HepG2 (cell line): ENCODE results near the gene NCLN. TPM values are rescaled to one million over a fixed set of nuclear protein-coding genes. Genes with fewer than 3 reads are reported as not detected.

ENCODE experiments used
- GFI1 ChIP-seq: sonication (generic); formaldehyde crosslinking; IDR thresholded peaks from 2 replicates; pipeline ENCODE4 v1.5.0; 2020; ENCODE audit warnings: missing genetic modification reagents, mild to moderate bottlenecking, borderline replicate concordance
- RBFOX2 ChIP-seq: fragments of 200-400 bp; formaldehyde crosslinking; IDR thresholded peaks from 2 replicates; pipeline ENCODE4 v1.6.1; 2017; ENCODE audit warnings: low read depth, mild to moderate bottlenecking, low read length
- SP140L ChIP-seq: sonication (generic); formaldehyde crosslinking; IDR thresholded peaks from 2 replicates; pipeline ENCODE4 v1.4.0; 2020; ENCODE audit warnings: missing genetic modification reagents, borderline replicate concordance
- TBX2 ChIP-seq: sonication (generic); formaldehyde crosslinking; IDR thresholded peaks from 2 replicates; pipeline ENCODE4 v1.5.0; 2020; ENCODE audit warnings: missing genetic modification reagents, mild to moderate bottlenecking, borderline replicate concordance
- ZC3H13 ChIP-seq: sonication (generic); formaldehyde crosslinking; IDR thresholded peaks from 2 replicates; pipeline ENCODE4 v1.8.1; 2023; ENCODE audit warnings: mild to moderate bottlenecking, missing genetic modification reagents, moderate library complexity
- ZNF547 ChIP-seq: sonication (generic); formaldehyde crosslinking; IDR thresholded peaks from 2 replicates; pipeline ENCODE4 v1.5.1; 2020; ENCODE audit warnings: mild to moderate bottlenecking, missing genetic modification reagents
- ZNF562 ChIP-seq: sonication (generic); formaldehyde crosslinking; IDR thresholded peaks from 2 replicates; pipeline ENCODE4 v1.8.0; 2022; ENCODE audit warnings: missing genetic modification reagents, borderline replicate concordance
- ZNF614 ChIP-seq: IDR thresholded peaks from 2 replicates; pipeline ENCODE4 v1.6.1; 2018; ENCODE audit warnings: missing biosample characterization, missing genetic modification reagents, inconsistent platforms, borderline replicate concordance
- polyA plus RNA-seq, 8 experiments: library from polyadenylated mRNA; depleted of rRNA in 3 of 8; stranded (reverse) in 7 of 8; unstranded in 1 of 8; fragments of >200 nt; fragmentation: Illumina TruSeq in 4 of 8; extraction: Trizol in 4 of 8; gene quantifications; 2 replicates each; pipeline versions ENCODE4 v1.2.1 to v1.2.3, GENCODE V29; 2011 to 2016; ENCODE audit warnings: low read depth in 4 of 8, missing spikeins in 1 of 8, mixed read lengths in 1 of 8; ENCODE audit not compliant: insufficient read depth in 1 of 8
- total RNA-seq, 5 experiments: library from RNA; depleted of rRNA; stranded (reverse); fragments of >200 nt; fragmentation: Illumina TruSeq; extraction: Trizol; gene quantifications; 2 replicates each; pipeline ENCODE4 v1.2.3, GENCODE V29; 2016; ENCODE audit warnings: low read depth in 1 of 5
- TF ChIP-seq, protein P1 (sequence below): sonication (generic); formaldehyde crosslinking; IDR thresholded peaks from 2 replicates; pipeline ENCODE4 v1.5.1; 2020; ENCODE audit warnings: mild to moderate bottlenecking, missing genetic modification reagents, borderline replicate concordance
- TF ChIP-seq, protein P2 (sequence below), 2 experiments: fragments of 450-650 bp in 1 of 2; sonication (generic) in 1 of 2; formaldehyde crosslinking; IDR thresholded peaks; 2 replicates each; pipeline versions ENCODE4 v1.5.0 to v1.8.0; 2020 to 2022; ENCODE audit warnings: mild to moderate bottlenecking in 1 of 2, missing genetic modification reagents in 1 of 2
- TF ChIP-seq, protein P3 (sequence below): sonication (generic); formaldehyde crosslinking; IDR thresholded peaks from 2 replicates; pipeline ENCODE4 v1.4.0; 2020; ENCODE audit warnings: mild to moderate bottlenecking, missing genetic modification reagents
- TF ChIP-seq, protein P4 (sequence below): sonication (generic); formaldehyde crosslinking; IDR thresholded peaks from 2 replicates; pipeline ENCODE4 v1.5.1; 2020; ENCODE audit warnings: missing genetic modification reagents, mild to moderate bottlenecking, borderline replicate concordance

The NCLN gene
- total and polyA plus RNA-seq, 2 of the 13 experiments (the other 11 are each of a cell fraction or from before 2014, with no cell fraction given) = 42.6 to 56.0 TPM

DNA sequence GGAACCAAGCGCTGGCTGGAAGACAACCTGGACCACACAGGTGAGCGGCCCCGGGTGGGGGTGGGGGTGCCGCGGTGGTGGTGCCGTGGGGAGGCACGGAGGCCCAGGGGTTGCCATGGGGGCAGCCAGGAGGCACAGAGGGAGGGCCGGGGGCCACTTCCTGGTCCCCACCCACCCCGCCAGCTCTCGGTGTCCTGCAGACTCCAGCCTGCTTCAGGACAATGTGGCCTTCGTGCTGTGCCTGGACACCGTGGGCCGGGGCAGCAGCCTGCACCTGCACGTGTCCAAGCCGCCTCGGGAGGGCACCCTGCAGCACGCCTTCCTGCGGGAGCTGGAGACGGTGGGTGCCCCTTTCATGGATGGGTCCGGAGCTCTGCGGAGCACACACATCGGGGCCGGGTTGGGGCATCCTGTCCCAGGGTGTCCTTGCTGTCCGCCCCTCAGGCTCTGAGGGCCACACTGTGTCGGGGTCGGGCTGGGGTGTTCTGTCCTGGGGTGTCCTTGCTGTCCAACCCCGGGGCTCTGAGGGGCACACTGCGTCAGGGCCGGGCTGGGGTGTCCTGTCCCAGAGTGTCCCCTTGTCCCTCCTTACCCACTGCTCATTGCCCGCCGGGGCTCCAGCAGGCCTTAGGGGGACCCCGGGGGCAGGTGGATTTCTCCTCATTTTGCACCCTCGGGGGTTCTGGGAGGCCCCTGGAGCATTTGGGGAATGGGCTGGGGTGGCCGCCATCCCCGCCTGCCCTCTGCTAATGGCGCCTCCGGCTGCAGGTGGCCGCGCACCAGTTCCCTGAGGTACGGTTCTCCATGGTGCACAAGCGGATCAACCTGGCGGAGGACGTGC is 18.3 kb downstream of the NCLN start (continued):
- TF ChIP-seq, protein P1, sequence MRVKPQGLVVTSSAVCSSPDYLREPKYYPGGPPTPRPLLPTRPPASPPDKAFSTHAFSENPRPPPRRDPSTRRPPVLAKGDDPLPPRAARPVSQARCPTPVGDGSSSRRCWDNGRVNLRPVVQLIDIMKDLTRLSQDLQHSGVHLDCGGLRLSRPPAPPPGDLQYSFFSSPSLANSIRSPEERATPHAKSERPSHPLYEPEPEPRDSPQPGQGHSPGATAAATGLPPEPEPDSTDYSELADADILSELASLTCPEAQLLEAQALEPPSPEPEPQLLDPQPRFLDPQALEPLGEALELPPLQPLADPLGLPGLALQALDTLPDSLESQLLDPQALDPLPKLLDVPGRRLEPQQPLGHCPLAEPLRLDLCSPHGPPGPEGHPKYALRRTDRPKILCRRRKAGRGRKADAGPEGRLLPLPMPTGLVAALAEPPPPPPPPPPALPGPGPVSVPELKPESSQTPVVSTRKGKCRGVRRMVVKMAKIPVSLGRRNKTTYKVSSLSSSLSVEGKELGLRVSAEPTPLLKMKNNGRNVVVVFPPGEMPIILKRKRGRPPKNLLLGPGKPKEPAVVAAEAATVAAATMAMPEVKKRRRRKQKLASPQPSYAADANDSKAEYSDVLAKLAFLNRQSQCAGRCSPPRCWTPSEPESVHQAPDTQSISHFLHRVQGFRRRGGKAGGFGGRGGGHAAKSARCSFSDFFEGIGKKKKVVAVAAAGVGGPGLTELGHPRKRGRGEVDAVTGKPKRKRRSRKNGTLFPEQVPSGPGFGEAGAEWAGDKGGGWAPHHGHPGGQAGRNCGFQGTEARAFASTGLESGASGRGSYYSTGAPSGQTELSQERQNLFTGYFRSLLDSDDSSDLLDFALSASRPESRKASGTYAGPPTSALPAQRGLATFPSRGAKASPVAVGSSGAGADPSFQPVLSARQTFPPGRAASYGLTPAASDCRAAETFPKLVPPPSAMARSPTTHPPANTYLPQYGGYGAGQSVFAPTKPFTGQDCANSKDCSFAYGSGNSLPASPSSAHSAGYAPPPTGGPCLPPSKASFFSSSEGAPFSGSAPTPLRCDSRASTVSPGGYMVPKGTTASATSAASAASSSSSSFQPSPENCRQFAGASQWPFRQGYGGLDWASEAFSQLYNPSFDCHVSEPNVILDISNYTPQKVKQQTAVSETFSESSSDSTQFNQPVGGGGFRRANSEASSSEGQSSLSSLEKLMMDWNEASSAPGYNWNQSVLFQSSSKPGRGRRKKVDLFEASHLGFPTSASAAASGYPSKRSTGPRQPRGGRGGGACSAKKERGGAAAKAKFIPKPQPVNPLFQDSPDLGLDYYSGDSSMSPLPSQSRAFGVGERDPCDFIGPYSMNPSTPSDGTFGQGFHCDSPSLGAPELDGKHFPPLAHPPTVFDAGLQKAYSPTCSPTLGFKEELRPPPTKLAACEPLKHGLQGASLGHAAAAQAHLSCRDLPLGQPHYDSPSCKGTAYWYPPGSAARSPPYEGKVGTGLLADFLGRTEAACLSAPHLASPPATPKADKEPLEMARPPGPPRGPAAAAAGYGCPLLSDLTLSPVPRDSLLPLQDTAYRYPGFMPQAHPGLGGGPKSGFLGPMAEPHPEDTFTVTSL (CRISPR knock-in tag) = no peak
- no peak for TF ChIP-seq SP140L (CRISPR knock-in tag)
- TF ChIP-seq, protein P2, sequence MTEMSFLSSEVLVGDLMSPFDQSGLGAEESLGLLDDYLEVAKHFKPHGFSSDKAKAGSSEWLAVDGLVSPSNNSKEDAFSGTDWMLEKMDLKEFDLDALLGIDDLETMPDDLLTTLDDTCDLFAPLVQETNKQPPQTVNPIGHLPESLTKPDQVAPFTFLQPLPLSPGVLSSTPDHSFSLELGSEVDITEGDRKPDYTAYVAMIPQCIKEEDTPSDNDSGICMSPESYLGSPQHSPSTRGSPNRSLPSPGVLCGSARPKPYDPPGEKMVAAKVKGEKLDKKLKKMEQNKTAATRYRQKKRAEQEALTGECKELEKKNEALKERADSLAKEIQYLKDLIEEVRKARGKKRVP (CRISPR knock-in tag; IDR thresholded peaks at IDR 0.05) = no peak
- no peak for TF ChIP-seq ZNF562
- no peak for TF ChIP-seq ZNF547 (CRISPR knock-in tag)
- no peak for TF ChIP-seq TBX2 (CRISPR knock-in tag)
- TF ChIP-seq, protein P3, sequence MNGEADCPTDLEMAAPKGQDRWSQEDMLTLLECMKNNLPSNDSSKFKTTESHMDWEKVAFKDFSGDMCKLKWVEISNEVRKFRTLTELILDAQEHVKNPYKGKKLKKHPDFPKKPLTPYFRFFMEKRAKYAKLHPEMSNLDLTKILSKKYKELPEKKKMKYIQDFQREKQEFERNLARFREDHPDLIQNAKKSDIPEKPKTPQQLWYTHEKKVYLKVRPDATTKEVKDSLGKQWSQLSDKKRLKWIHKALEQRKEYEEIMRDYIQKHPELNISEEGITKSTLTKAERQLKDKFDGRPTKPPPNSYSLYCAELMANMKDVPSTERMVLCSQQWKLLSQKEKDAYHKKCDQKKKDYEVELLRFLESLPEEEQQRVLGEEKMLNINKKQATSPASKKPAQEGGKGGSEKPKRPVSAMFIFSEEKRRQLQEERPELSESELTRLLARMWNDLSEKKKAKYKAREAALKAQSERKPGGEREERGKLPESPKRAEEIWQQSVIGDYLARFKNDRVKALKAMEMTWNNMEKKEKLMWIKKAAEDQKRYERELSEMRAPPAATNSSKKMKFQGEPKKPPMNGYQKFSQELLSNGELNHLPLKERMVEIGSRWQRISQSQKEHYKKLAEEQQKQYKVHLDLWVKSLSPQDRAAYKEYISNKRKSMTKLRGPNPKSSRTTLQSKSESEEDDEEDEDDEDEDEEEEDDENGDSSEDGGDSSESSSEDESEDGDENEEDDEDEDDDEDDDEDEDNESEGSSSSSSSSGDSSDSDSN (CRISPR knock-in tag) = no peak
- TF ChIP-seq, protein P4, sequence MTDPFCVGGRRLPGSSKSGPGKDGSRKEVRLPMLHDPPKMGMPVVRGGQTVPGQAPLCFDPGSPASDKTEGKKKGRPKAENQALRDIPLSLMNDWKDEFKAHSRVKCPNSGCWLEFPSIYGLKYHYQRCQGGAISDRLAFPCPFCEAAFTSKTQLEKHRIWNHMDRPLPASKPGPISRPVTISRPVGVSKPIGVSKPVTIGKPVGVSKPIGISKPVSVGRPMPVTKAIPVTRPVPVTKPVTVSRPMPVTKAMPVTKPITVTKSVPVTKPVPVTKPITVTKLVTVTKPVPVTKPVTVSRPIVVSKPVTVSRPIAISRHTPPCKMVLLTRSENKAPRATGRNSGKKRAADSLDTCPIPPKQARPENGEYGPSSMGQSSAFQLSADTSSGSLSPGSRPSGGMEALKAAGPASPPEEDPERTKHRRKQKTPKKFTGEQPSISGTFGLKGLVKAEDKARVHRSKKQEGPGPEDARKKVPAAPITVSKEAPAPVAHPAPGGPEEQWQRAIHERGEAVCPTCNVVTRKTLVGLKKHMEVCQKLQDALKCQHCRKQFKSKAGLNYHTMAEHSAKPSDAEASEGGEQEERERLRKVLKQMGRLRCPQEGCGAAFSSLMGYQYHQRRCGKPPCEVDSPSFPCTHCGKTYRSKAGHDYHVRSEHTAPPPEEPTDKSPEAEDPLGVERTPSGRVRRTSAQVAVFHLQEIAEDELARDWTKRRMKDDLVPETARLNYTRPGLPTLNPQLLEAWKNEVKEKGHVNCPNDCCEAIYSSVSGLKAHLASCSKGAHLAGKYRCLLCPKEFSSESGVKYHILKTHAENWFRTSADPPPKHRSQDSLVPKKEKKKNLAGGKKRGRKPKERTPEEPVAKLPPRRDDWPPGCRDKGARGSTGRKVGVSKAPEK (CRISPR knock-in tag) = no peak
- TF ChIP-seq GFI1 (CRISPR knock-in tag) = no peak
- TF ChIP-seq RBFOX2 = peak; percentile 50; the same call in 1 of the 2 replicates
- TF ChIP-seq ZNF614 (CRISPR knock-in tag) = no peak
- TF ChIP-seq ZC3H13 (CRISPR knock-in tag) = no peak
